HepG2 (cell line): ENCODE data around the gene BTRC. TPM values are rescaled to one million over a fixed set of nuclear protein-coding genes. Genes with fewer than 3 reads are reported as not detected.

Source experiments
- CC2D1A ChIP-seq: sonication (generic); formaldehyde crosslinking; IDR thresholded peaks from 2 replicates; pipeline ENCODE4 v1.8.1; 2023; ENCODE audit warnings: mild to moderate bottlenecking, missing genetic modification reagents
- EZH2 ChIP-seq: conservative IDR thresholded peaks from 2 replicates; pipeline ENCODE4 v1.6.1; 2012; ENCODE audit warnings: mild to moderate bottlenecking, low read depth, low read length, moderate library complexity
- HMGA1 ChIP-seq: sonication (generic); formaldehyde crosslinking; conservative IDR thresholded peaks from 2 replicates; pipeline ENCODE4 v1.4.0; 2020; ENCODE audit warnings: missing genetic modification reagents
- MBD4 ChIP-seq: IDR thresholded peaks from 2 replicates; pipeline ENCODE4 v1.6.1; 2012; ENCODE audit warnings: low read length, inconsistent platforms, borderline replicate concordance
- MIXL1 ChIP-seq: IDR thresholded peaks from 2 replicates; pipeline ENCODE4 v1.6.1; 2016
- NR2F6 ChIP-seq, 2 experiments: IDR thresholded peaks; 2 replicates each; pipeline ENCODE4 v1.6.1; 2016; ENCODE audit warnings: antibody characterized with exemption in 1 of 2, mild to moderate bottlenecking in 1 of 2
- POLR2G ChIP-seq: fragments of 200-400 bp; formaldehyde crosslinking; IDR thresholded peaks from 2 replicates; pipeline ENCODE4 v1.6.1; 2018; ENCODE audit warnings: mild to moderate bottlenecking, low read depth, low read length, moderate library complexity
- RAD21 ChIP-seq: fragments of 450-650 bp; formaldehyde crosslinking; IDR thresholded peaks from 2 replicates; pipeline ENCODE4 v1.5.0; 2020; ENCODE audit warnings: mild to moderate bottlenecking
- RARA ChIP-seq: IDR thresholded peaks from 2 replicates; pipeline ENCODE4 v1.6.1; 2016; ENCODE audit warnings: missing genetic modification reagents, missing compliant biosample characterization
- SMAD3 ChIP-seq: sonication (generic); formaldehyde crosslinking; IDR thresholded peaks from 2 replicates; pipeline ENCODE4 v1.4.0; 2020; ENCODE audit warnings: missing genetic modification reagents
- SMYD3 ChIP-seq: sonication (generic); formaldehyde crosslinking; IDR thresholded peaks from 2 replicates; pipeline ENCODE4 v1.8.1; 2023; ENCODE audit warnings: mild to moderate bottlenecking, missing genetic modification reagents
- TARDBP ChIP-seq: sonication (generic); formaldehyde crosslinking; IDR thresholded peaks from 2 replicates; pipeline ENCODE4 v1.8.0; 2022; ENCODE audit warnings: mild to moderate bottlenecking, missing genetic modification reagents
- ZBTB26 ChIP-seq: IDR thresholded peaks from 2 replicates; pipeline ENCODE4 v1.6.1; 2016; ENCODE audit warnings: missing compliant biosample characterization, missing genetic modification reagents, borderline replicate concordance
- ZBTB33 ChIP-seq: sonication (generic); formaldehyde crosslinking; IDR thresholded peaks from 2 replicates; pipeline ENCODE4 v1.4.0; 2020; ENCODE audit warnings: missing genetic modification reagents
- ZBTB4 ChIP-seq: sonication (generic); formaldehyde crosslinking; IDR thresholded peaks from 2 replicates; pipeline ENCODE4 v1.4.0; 2020; ENCODE audit warnings: missing genetic modification reagents, mild to moderate bottlenecking, borderline replicate concordance
- polyA plus RNA-seq, 8 experiments: library from polyadenylated mRNA; depleted of rRNA in 3 of 8; stranded (reverse) in 7 of 8; unstranded in 1 of 8; fragments of >200 nt; fragmentation: Illumina TruSeq in 4 of 8; extraction: Trizol in 4 of 8; gene quantifications; 2 replicates each; pipeline versions ENCODE4 v1.2.1 to v1.2.3, GENCODE V29; 2011 to 2016; ENCODE audit warnings: low read depth in 4 of 8, missing spikeins in 1 of 8, mixed read lengths in 1 of 8; ENCODE audit not compliant: insufficient read depth in 1 of 8
- total RNA-seq, 5 experiments: library from RNA; depleted of rRNA; stranded (reverse); fragments of >200 nt; fragmentation: Illumina TruSeq; extraction: Trizol; gene quantifications; 2 replicates each; pipeline ENCODE4 v1.2.3, GENCODE V29; 2016; ENCODE audit warnings: low read depth in 1 of 5

BTRC gene
- total and polyA plus RNA-seq, 2 of the 13 experiments (the other 11 are each of a cell fraction or from before 2014, with no cell fraction given) = 12.0 to 14.4 TPM

GRCh38 chr10:101441541-101442455, 87.8 kb downstream of the BTRC start (continued):
- TF ChIP-seq CC2D1A (CRISPR knock-in tag) (no peak), EZH2 (no peak), RAD21 (CRISPR knock-in tag) (peak; percentile 62; the same call in 1 of the 2 replicates), MBD4 (no peak), SMAD3 (CRISPR knock-in tag) (no peak), MIXL1 (CRISPR knock-in tag) (peak; percentile 64), NR2F6 (IDR thresholded peaks at IDR 0.05) (no peak), NR2F6 (CRISPR knock-in tag; IDR thresholded peaks at IDR 0.05) (peak; percentile 55), RARA (CRISPR knock-in tag) (peak; percentile 69), ZBTB4 (no peak), POLR2G (no peak), ZBTB33 (CRISPR knock-in tag) (no peak), HMGA1 (CRISPR knock-in tag) (no peak), TARDBP (CRISPR knock-in tag) (no peak), SMYD3 (CRISPR knock-in tag) (no peak), ZBTB26 (CRISPR knock-in tag) (no peak)
